22Rv1 (cell line): Measurements from ENCODE around the gene PDX1.
"Not testable (repeated sequence)": the region's sequence is repeated elsewhere in the genome, so short reads cannot be mapped to it uniquely, and the experiment has no call there.

Experiments used
- H3K27ac ChIP-seq: fragments of 450-650 bp; 2 replicates; pipeline ENCODE4 v1.5.1; 2017
- ZFX ChIP-seq: fragments of 450-650 bp; IDR thresholded peaks from 2 replicates; pipeline ENCODE4 v1.6.1; 2017; ENCODE audit warnings: antibody characterized with exemption, borderline replicate concordance
- TF ChIP-seq, protein P1 (sequence below): fragments of 450-650 bp; IDR thresholded peaks from 2 replicates; pipeline ENCODE4 v1.5.1; 2017; ENCODE audit warnings: mild to moderate bottlenecking

PDX1 gene

DNA sequence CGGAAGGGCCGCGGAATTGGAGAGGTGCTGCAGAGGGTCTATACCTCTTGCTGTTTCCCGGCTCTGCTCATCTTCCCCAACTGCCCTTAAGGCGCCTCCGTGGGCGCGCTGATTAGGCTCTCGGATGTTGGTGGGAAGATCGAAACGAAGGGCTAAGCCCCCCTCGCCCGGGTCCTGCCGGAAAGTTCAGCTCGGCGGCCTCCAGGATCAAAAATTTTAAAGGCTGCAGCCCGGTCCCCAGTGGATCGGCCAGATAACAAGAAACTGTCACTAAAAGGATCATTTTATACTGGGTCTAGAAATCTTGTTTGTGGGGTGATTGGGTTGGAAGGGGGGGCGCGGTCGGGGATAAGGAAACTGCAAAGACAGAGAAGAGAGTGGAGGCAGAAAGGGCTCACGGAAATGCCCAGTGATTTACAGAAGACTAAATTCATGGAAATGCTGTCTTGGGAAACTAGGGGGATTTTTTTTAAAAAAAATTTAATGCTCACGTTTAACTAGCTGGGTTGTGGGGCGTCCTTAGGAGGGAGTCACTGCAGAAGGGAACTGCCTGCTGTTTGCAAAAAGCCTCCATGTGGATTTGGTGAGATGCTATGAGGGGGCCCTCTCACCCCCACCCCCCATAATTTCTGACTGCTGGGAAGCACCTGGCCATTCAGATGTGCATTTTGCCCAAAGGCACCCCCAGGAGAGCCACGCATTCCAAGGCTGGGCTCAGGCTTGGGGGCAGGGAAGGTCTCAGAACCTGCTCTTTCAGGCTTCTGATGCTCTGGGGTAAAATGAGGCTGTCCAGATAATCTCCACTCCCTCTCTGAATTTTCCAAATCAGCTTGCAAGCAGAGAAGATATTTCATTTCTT lies 41.7 kb downstream of the PDX1 start:
- no peak overlapping the region for H3K27ac ChIP-seq
- TF ChIP-seq, protein P1, sequence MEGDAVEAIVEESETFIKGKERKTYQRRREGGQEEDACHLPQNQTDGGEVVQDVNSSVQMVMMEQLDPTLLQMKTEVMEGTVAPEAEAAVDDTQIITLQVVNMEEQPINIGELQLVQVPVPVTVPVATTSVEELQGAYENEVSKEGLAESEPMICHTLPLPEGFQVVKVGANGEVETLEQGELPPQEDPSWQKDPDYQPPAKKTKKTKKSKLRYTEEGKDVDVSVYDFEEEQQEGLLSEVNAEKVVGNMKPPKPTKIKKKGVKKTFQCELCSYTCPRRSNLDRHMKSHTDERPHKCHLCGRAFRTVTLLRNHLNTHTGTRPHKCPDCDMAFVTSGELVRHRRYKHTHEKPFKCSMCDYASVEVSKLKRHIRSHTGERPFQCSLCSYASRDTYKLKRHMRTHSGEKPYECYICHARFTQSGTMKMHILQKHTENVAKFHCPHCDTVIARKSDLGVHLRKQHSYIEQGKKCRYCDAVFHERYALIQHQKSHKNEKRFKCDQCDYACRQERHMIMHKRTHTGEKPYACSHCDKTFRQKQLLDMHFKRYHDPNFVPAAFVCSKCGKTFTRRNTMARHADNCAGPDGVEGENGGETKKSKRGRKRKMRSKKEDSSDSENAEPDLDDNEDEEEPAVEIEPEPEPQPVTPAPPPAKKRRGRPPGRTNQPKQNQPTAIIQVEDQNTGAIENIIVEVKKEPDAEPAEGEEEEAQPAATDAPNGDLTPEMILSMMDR, result no peak
- TF ChIP-seq ZFX, result no peak

DNA sequence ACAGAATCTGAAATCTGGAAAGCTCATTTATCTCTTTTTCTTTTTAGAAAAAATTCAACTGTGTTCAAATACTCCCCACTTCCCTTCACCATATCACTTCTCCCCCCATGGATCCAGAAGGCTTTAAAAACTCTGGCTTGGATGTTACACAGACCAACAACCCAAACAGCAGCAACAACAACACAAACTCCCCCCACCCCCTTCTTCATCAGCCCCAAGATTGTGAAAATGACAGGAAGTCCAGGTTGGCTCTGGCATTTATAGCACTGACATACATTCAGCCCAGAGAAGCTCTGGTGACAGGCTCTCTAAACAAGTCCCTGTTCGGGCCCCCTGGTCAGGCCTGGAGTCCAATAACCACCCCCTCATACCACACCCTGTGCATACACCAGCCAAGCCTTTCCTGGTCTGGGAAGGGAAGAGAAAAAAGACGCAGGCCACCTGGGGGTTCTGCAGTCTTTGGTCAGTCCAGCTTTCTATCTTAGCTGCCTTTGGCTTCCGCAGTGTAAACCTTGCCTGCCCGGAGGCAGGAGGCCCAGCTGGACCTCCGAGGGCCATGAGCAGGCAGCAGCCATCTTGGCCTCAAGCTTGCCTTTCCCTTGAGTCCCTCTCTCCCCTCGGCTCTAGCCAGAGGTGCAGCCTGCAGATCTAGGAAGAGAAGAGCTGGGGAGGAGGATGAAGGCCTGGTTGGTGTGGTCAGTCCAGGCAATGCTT lies 42.5 kb downstream of the PDX1 start:
- no peak overlapping the region for H3K27ac ChIP-seq
- TF ChIP-seq, protein P1, result no peak
- no peak for TF ChIP-seq ZFX

DNA sequence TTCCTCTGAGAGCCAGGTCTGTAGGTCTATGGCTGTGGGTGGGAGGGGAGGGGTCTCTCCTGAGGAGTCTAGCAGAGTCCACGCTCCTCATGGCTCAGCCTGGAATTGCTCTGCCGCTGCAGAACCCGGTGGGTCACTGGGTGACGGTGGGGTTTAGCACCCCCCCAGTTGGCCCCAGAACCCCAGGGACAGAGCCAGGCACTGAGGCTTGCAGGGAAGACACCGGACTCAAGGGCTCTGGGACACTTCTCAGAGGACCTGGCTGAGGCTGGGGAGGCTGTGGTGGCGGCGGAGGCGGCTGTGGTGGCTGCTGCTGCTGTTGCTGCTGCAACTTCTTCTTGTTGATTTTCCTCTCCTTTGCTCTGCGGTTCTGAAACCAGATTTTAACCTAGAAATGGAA lies 43.2 kb downstream of the PDX1 start:
- H3K27ac ChIP-seq, result no peak overlapping the region
- TF ChIP-seq, protein P1, result no peak
- TF ChIP-seq ZFX, result no peak

DNA sequence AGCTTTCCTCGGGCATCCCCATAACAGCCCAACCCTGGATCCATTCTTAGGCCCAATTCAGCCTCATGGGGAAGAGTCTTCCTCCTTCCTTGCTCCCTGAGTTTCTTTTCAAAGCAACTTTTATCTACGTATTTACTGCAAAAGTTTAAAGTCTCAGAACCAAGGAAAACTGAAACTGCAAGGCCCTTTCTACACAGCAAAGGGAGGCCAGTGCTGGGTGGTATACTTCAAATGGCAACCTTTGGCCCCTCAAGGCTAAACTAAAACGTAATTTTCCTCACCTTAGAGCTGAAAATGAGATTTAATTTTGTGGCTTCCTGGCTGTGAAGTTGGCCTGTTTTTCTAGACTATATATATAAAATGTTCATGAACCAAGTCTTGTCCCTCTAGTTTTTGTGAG lies 43.7 kb downstream of the PDX1 start:
- TF ChIP-seq, protein P1, result no peak
- no peak for TF ChIP-seq ZFX
- H3K27ac ChIP-seq, result no peak overlapping the region

DNA sequence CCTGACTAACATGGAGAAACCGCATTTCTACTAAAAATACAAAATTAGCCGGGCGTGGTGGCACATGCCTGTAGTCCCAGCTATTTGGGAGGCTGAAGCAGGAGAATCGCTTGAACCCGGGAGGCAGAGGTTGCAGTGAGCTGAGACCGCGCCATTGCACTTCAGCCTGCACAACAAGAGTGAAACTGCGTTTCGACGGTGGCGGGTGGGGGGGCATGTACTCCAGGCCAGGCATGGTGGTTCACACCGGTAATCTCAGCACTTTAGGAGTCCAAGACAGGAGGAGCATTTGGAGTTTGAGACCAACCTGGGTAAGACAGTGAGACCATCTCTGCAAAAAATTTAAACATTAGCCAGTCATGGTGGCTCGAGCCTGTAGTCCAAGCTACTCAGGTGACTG lies 44.4 kb downstream of the PDX1 start:
- H3K27ac ChIP-seq, result not testable (repeated sequence)

DNA sequence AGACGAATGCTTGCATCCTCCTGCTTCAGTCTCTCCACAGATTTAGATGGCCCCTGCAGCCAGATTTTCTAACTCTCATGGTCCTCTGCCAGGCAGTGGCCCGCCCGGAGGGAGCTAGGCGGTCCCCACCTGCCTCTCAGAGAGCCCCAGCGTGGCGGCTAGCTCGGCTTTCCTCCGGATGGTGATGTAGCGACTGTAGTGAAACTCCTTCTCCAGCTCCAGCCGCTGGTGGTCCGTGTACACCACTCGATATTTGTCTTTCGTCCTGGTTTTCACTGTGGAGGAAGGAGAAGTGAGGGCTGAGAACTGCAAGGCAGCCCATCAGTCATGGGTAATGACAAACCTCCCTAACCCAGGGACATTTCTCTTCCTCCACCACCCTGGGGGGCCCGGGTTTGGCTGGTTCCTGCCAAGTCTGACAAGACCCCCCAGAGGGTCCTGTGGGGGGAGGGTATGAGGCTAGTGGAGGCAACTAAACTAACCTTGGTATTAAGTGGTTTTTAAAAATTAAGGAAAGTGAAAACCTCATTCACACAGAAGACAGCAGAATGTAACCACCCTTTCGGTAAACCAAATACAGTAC lies 45.0 kb downstream of the PDX1 start:
- H3K27ac ChIP-seq, result no peak overlapping the region
- no peak for TF ChIP-seq ZFX
- TF ChIP-seq, protein P1, result no peak

DNA sequence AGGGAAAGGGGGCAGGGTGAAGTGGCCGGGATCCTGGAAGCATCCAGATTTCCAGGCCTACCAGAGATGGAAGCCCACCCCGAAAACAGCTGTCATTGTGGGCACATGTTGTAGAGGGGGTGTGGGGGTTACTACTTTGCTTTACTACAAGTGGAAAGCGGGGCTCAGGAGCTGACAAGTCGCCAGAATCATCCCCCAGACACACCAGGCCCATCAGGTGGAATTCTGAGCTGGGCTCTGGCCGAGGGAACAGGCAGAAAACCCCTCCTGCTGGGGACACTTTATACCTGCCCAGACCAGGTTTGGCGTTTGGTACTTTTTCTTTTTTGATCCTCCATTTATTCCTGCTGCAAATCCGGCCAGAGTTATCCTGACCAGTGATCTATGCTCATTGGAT lies 45.5 kb downstream of the PDX1 start:
- TF ChIP-seq ZFX, result no peak
- TF ChIP-seq, protein P1, result no peak
- no peak overlapping the region for H3K27ac ChIP-seq
